ENCODE measurements around the gene GALNT10.
A peak's percentile ranks its signal among the peaks of the same experiment; 100 is the strongest.

The GALNT10 gene

GRCh38 chr5:154385236-154385512 is 194.6 kb downstream of the GALNT10 start:
- DNase-seq = peak in 1 of 3 experiments; percentile 38

GRCh38 chr5:154386952-154387629 is 196.6 kb downstream of the GALNT10 start:
- DNase-seq = no peak

- no peak for DNase-seq
Observed at GRCh38 chr5:154388842-154389241, 198.3 kb downstream of the GALNT10 start.

GRCh38 chr5:154390096-154390495 is 199.6 kb downstream of the GALNT10 start:
- no peak for DNase-seq

- no peak for DNase-seq
Observed at GRCh38 chr5:154390746-154391359, 200.3 kb downstream of the GALNT10 start.

GRCh38 chr5:154391788-154392187 is 201.3 kb downstream of the GALNT10 start:
- no peak for DNase-seq

GRCh38 chr5:154393850-154394249 is 203.3 kb downstream of the GALNT10 start:
- DNase-seq = no peak

GRCh38 chr5:154394307-154394706 is 203.8 kb downstream of the GALNT10 start:
- DNase-seq = no peak

GRCh38 chr5:154395407-154396106 is 205.0 kb downstream of the GALNT10 start:
- DNase-seq = peak in 2 of 3 experiments; percentile 28 to 61

- DNase-seq = no peak
Observed at GRCh38 chr5:154396128-154396527, 205.6 kb downstream of the GALNT10 start.

GRCh38 chr5:154397652-154398406 is 207.3 kb downstream of the GALNT10 start:
- DNase-seq = peak in 2 of 3 experiments; percentile 24 to 65

- DNase-seq = no peak
Observed at GRCh38 chr5:154400678-154401077, 210.1 kb downstream of the GALNT10 start.

GRCh38 chr5:154401355-154401754 is 210.8 kb downstream of the GALNT10 start:
- peak in 1 of 3 experiments; percentile 29 for DNase-seq

GRCh38 chr5:154401931-154402330 is 211.4 kb downstream of the GALNT10 start:
- no peak for DNase-seq

GRCh38 chr5:154402611-154403010 is 212.1 kb downstream of the GALNT10 start:
- DNase-seq = no peak

- DNase-seq = no peak
Observed at GRCh38 chr5:154403234-154403633, 212.7 kb downstream of the GALNT10 start.

GRCh38 chr5:154403776-154404387 is 213.3 kb downstream of the GALNT10 start:
- DNase-seq = peak in 1 of 3 experiments; percentile 4

- peak; percentile 54 to 74 (median 73) for DNase-seq
Observed at GRCh38 chr5:154405078-154405792, 214.7 kb downstream of the GALNT10 start.

- peak in 1 of 3 experiments; percentile 38 for DNase-seq
Observed at GRCh38 chr5:154406231-154406630, 215.7 kb downstream of the GALNT10 start.

- no peak for DNase-seq
Observed at GRCh38 chr5:154406826-154407225, 216.3 kb downstream of the GALNT10 start.

GRCh38 chr5:154408811-154409210 is 218.3 kb downstream of the GALNT10 start:
- DNase-seq = no peak

- no peak for DNase-seq
Observed at GRCh38 chr5:154409230-154409840, 218.8 kb downstream of the GALNT10 start.
